Sigmoid colon (tissue), 7 donors: Measurements from ENCODE around the gene TOP1. TPM values are rescaled to one million over a fixed set of nuclear protein-coding genes. Genes with fewer than 3 reads are reported as not detected.

Experiments used
- DNase-seq: peaks from one replicate; pipeline ENCODE4 v3.0.0-alpha.2; 2019
- H3K27ac ChIP-seq, 4 donors: fragments of 200-600 bp; sonication (generic); one replicate each; pipeline ENCODE4 v1.5.1; 2016 to 2019; ENCODE audit warnings: mild to moderate bottlenecking in 1 of 4
- H3K27me3 ChIP-seq, 3 donors: fragments of 200-600 bp; sonication (generic); one replicate each; pipeline ENCODE4 v1.5.1; 2019; ENCODE audit warnings: mild to moderate bottlenecking in 1 of 3
- H3K36me3 ChIP-seq, 4 donors: fragments of 200-600 bp; sonication (generic); one replicate each; pipeline ENCODE4 v1.5.1; 2016 to 2019
- H3K4me1 ChIP-seq, 4 donors: fragments of 200-600 bp; sonication (generic); one replicate each; pipeline ENCODE4 v1.5.1; 2017 to 2019
- H3K4me3 ChIP-seq, 4 donors: fragments of 200-600 bp; sonication (generic); one replicate each; pipeline ENCODE4 v1.5.1; 2017 to 2019; ENCODE audit warnings: mild to moderate bottlenecking in 2 of 4, moderate library complexity in 1 of 4
- H3K9me3 ChIP-seq, 4 donors: fragments of 200-600 bp in 3 of 4; sonication (generic) in 3 of 4; one replicate each; pipeline versions ENCODE4 v1.5.1 to v1.6.1; 2013 to 2019
- EP300 ChIP-seq, 4 donors: sonication (generic); formaldehyde crosslinking; IDR thresholded peaks; one replicate each; pipeline ENCODE4 v1.6.1; 2017; ENCODE audit warnings: antibody characterized with exemption in 4 of 4
- POLR2A ChIP-seq, 2 donors: fragments of 450-650 bp; IDR thresholded peaks; one replicate each; pipeline ENCODE4 v1.6.1; 2016; ENCODE audit warnings: antibody characterized with exemption in 2 of 2, mild to moderate bottlenecking in 2 of 2, moderate library complexity in 2 of 2
- POLR2AphosphoS5 ChIP-seq, 4 donors: sonication (generic); formaldehyde crosslinking; IDR thresholded peaks; one replicate each; pipeline ENCODE4 v1.6.1; 2017; ENCODE audit warnings: antibody characterized with exemption in 4 of 4
- WGBS, 2 donors: extraction: QIAGEN DNeasy Blood & Tissue Kit; methylation state at CpG; one replicate each; pipeline ENCODE4 v1.1.7; 2013; 5-methylcytosine and 5-hydroxymethylcytosine counted together
- intact Hi-C: fragments of 100-400 bp; cut with DNase I; formaldehyde crosslinking; loops from one replicate; pipeline ENCODE4 v1.15.1; 2023
- polyA plus RNA-seq, 3 donors: library from polyadenylated mRNA; stranded (reverse); fragments of 200-250 nt; gene quantifications; one replicate each; pipeline ENCODE4 v1.2.3, GENCODE V29; 2013
- total RNA-seq, 4 donors: library from RNA; depleted of rRNA; stranded (reverse); fragments of >200 nt; gene quantifications; one replicate each; pipeline ENCODE4 v1.1.0, GENCODE V29; 2016
- TF ChIP-seq, protein P1 (sequence below), 4 experiments: fragments of 450-650 bp in 3 of 4; fragments of 200-600 bp in 1 of 4; IDR thresholded peaks; one replicate each; pipeline ENCODE4 v1.5.1; 2016 to 2019; ENCODE audit warnings: antibody characterized with exemption in 4 of 4, mild to moderate bottlenecking in 3 of 4, moderate library complexity in 2 of 4
- donor health status: healthy with polysubstance abuse.
- donor health status: Bipolar disorder and iron deficiency.
- donor health status: healthy.

The TOP1 gene
- total and polyA plus RNA-seq, 7 donors = 22.0 to 45.0 (median 26.4) TPM

DNA sequence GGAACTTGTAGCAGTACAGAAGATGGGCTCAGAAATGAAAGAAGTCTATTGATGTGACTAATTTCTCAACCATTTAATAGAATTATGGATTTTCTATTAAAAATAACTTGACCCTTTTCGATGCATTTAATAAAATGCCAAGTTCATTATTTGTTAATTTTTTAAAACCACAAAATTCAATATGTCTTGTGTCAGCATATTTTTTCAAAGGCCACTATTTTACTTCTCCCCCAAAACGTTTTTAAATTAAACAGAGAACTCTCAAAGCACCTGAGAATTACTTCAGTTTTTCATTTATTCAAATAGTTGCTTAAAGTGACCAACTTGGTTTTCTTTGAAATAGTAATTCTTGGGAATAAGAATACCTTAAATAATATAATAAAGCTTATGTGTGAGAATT, 8.6 kb downstream of the TOP1 start:
- Histone ChIP-seq H3K4me3 (no peak overlapping the region), H3K27ac (no peak overlapping the region), H3K27me3 (no peaks in the 10 kb centered on the region), H3K36me3 (no peaks in the 10 kb centered on the region), H3K9me3 (no peaks in the 10 kb centered on the region), H3K4me1 (peaks cover 0 to 59% (median 40%) of the 10 kb centered on the region in 4 donors)
- TF ChIP-seq POLR2A (IDR thresholded peaks at IDR 0.05) = no peak
- TF ChIP-seq, protein P1, sequence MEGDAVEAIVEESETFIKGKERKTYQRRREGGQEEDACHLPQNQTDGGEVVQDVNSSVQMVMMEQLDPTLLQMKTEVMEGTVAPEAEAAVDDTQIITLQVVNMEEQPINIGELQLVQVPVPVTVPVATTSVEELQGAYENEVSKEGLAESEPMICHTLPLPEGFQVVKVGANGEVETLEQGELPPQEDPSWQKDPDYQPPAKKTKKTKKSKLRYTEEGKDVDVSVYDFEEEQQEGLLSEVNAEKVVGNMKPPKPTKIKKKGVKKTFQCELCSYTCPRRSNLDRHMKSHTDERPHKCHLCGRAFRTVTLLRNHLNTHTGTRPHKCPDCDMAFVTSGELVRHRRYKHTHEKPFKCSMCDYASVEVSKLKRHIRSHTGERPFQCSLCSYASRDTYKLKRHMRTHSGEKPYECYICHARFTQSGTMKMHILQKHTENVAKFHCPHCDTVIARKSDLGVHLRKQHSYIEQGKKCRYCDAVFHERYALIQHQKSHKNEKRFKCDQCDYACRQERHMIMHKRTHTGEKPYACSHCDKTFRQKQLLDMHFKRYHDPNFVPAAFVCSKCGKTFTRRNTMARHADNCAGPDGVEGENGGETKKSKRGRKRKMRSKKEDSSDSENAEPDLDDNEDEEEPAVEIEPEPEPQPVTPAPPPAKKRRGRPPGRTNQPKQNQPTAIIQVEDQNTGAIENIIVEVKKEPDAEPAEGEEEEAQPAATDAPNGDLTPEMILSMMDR (IDR thresholded peaks at IDR 0.05) = no peak
- no peak for TF ChIP-seq POLR2AphosphoS5 (IDR thresholded peaks at IDR 0.05)
- TF ChIP-seq EP300 (IDR thresholded peaks at IDR 0.05) = no peak
- 69 to 73% methylated on average over 2 of the region's 2 CpGs for WGBS, 2 donors
- DNase-seq = no peak
- intact Hi-C loops = no loop called here

DNA sequence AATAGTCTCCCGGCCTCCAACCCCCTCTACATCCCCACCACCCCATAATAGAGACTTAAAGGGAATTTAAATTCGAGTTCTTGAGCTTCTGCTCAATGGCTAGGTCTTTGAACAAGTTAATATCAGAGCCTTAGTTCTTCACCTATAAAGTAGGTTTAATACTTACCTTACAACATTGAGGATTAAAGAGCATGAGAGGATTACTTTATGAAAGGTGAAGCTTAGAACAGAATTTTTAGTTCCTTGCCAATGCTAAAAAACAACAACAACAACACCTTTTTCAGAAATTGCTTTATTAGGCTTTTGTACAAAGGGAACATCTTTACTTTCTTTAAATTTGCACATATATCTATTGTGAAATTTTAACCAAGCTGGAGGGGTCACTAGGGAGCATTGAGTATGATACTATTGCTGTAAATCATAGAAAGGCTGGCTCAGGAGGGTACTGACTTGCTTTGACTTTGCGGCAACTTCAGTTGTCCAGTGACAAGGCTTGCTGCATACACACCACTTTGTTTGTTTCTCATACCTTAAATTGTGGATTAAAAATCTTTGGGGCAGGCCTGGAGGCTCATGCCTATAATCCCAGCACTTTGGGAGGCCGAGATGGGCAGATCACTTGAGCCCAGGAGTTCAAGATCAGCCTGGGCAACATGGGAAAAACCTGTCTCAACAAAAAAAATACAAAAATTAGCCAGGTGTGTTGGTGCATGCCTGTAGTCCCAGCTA, 9.7 kb downstream of the TOP1 start:
- no peak overlapping the region for H3K4me3 ChIP-seq
- peaks cover 0 to 58% (median 35%) of the 10 kb centered on the region in 4 donors for H3K4me1 ChIP-seq
- DNase-seq = no peak
- WGBS, 2 donors = 86 to 92% methylated on average over 4 of the region's 4 CpGs
- no peak overlapping the region for H3K27ac ChIP-seq
- H3K36me3 ChIP-seq = no peaks in the 10 kb centered on the region
- H3K27me3 ChIP-seq = no peaks in the 10 kb centered on the region
- no peaks in the 10 kb centered on the region for H3K9me3 ChIP-seq
- TF ChIP-seq POLR2A (IDR thresholded peaks at IDR 0.05) (no peak), EP300 (IDR thresholded peaks at IDR 0.05) (no peak), POLR2AphosphoS5 (IDR thresholded peaks at IDR 0.05) (no peak)
- TF ChIP-seq, protein P1 (IDR thresholded peaks at IDR 0.05) = no peak
- intact Hi-C loops = no loop called here

DNA sequence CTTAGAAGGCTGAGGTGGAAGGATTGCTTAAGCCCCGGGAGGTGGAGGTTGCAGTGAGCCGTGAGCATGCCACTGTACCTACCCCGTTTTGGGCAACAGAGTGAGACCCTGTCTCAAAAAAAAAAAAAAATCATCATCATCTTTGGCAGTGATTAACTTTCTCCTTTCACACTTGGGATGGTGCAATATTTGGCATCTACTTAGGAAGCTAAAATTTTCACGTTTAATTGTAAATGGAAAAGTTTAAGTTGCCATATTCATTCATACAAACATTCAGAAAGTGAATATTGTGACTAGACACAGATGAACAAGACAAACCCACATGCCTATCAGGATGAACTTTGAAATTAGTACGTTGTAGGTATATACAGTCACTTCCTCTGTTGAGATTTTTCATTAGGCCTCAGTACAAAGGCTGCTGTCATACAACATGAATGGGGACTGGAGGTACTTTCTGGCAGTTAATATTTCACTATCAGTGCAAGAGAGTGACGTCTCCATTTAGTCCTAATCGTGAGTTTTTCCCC, 10.3 kb downstream of the TOP1 start:
- WGBS, 2 donors = 44 to 66% methylated on average over 7 of the region's 7 CpGs
- TF ChIP-seq EP300 (IDR thresholded peaks at IDR 0.05) (no peak), POLR2AphosphoS5 (IDR thresholded peaks at IDR 0.05) (no peak), POLR2A (IDR thresholded peaks at IDR 0.05) (no peak)
- TF ChIP-seq, protein P1 (IDR thresholded peaks at IDR 0.05) = no peak
- Histone ChIP-seq H3K36me3 (no peaks in the 10 kb centered on the region), H3K27me3 (no peaks in the 10 kb centered on the region), H3K4me1 (peaks cover 0 to 58% (median 33%) of the 10 kb centered on the region in 4 donors), H3K9me3 (no peaks in the 10 kb centered on the region), H3K27ac (no peak overlapping the region), H3K4me3 (no peak overlapping the region)
- intact Hi-C loops = no loop called here
- DNase-seq = no peak

DNA sequence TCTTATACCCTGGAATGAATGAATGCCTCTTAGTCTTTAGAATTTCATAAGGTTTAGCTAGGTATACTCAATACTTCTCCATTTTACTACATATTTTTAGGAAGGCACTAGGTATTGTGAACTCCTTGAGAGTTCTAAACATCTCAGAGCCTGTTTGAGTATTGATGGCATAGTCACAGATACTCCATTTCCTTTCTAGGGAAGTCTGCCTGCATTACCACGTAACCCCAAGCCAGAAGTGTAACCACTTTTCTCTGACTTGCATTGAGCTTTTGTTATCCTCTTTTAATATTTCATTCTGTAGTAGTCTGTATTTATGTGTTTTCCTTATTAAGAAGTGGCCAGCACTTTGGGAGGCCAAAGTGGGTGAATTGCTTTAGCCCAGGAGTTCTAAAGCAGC, 12.2 kb downstream of the TOP1 start:
- no peak overlapping the region for H3K4me3 ChIP-seq
- intact Hi-C loops = no loop called here
- no peaks in the 10 kb centered on the region for H3K27me3 ChIP-seq
- H3K27ac ChIP-seq = no peak overlapping the region
- peaks cover 0 to 61% (median 36%) of the 10 kb centered on the region in 4 donors for H3K4me1 ChIP-seq
- DNase-seq = no peak
- H3K36me3 ChIP-seq = no peaks in the 10 kb centered on the region
- TF ChIP-seq, protein P1 (IDR thresholded peaks at IDR 0.05) = no peak
- TF ChIP-seq POLR2AphosphoS5 (IDR thresholded peaks at IDR 0.05) (no peak), POLR2A (IDR thresholded peaks at IDR 0.05) (no peak), EP300 (IDR thresholded peaks at IDR 0.05) (no peak)
- no peaks in the 10 kb centered on the region for H3K9me3 ChIP-seq
- 60 to 89% methylated on average over 1 of the region's 1 CpG for WGBS, 2 donors
